ENCODE results near the gene BTBD9. TPM values are rescaled to one million over a fixed set of nuclear protein-coding genes. Genes with fewer than 3 reads are reported as not detected.

Gene BTBD9
- total RNA-seq, 2 donors from 2014 or later, result 19.0 to 33.2 TPM

- ATAC-seq (no peak), DNase-seq (no peak)
- intact Hi-C loops (cut with DNase I), result no loop called here
These were observed 336.9 kb downstream of the BTBD9 start for GRCh38 chr6:38302838-38303237.

DNA sequence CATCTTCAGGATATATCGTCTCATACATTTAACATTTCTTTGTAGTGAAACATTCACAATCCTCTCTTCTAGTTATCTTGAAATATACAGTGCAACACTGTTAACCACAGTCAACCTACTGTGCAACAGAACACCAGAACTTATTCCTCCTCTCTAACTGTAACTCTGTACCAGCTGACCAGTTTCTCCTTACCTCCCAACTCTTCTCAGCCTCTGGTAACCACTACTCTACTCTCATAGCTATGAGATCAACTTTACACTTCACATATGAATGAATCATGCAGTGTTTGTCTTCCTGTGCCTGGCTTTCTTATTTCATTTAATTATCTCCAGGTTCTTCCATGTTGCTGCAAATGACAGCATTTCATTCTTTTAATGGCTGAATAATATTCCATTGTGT is 337.6 kb downstream of the BTBD9 start:
- DNase-seq (no peak), ATAC-seq (no peak)
- intact Hi-C loops (cut with DNase I), result no loop called here

- peak in 1 of 2 donors; percentile 39 for ATAC-seq
- intact Hi-C loops (cut with DNase I), result no loop called here
- DNase-seq, result no peak
These were observed 349.5 kb downstream of the BTBD9 start for GRCh38 chr6:38290133-38290799.

DNA sequence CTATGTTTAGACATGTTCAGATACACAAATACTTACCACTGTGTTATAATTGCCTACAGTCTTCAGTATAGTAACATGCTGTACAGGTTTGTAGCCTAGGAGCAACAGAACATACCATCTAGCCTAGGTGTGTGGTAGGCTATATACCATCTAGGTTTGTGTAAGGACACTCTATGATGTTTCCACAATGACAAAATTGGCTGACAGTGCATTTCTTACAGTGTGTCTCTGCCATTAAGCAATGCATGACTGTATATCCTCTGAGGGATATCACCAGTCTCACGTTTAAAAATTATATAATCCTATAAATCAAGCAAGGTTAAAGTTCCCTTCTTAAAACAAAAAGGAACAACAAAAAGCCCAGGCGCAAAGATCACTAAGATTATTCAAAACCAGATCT is 352.2 kb downstream of the BTBD9 start:
- intact Hi-C loops (cut with DNase I), result no loop called here
- ATAC-seq, result no peak
- no peak for DNase-seq

DNA sequence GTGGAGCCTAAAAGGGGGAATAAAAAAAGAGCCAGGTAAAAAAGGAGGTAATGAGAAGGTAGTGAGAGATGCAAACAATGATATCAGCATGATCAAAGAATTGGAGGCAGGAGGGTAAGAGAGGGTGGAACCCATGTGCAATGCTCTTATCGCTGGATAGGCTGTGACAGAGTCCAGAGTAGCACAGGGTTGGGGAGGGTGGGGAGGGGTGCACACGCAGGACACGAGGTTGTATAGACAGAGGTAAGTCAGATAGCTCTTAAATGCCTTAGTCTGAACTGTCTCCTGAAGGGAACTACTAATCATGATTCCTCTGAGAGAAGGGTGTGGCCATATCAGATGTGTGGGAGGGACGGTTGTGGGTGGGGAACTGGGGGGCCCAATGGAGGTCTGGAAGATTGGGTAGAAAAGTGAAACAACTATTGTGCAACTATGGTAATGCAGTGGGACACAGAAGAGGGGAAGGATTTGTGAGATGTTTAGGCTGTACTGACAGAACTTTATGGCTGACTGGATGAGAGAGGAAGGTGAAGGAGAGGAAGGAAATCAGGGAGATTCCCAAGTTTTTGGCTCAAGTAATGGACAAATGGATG is 354.8 kb downstream of the BTBD9 start:
- ATAC-seq (no peak), DNase-seq (no peak)
- intact Hi-C loops (cut with DNase I), result no loop called here

- DNase-seq, result no peak
- ATAC-seq, result no peak
- intact Hi-C loops (cut with DNase I), result no loop called here
These were observed 355.9 kb downstream of the BTBD9 start for GRCh38 chr6:38283734-38284362.

DNA sequence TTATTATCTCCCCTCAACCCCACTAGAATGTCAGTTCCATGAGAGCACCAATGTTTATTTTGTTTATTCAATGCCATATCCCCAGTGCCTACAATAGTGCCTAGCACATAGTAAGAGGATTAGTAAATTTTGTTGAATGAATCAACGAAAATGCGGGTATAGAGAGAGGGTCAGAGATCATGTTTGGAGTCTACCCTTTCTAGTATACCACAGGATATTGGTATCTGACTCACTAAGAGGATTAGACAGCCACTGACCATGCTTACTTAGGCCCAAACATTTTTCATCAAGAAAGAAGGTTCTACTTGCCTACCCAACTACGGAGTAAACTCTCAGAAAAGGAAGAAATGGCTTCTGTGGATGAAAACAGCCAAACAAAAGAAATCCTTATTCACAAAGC is 356.8 kb downstream of the BTBD9 start:
- DNase-seq (no peak), ATAC-seq (no peak)
- intact Hi-C loops (cut with DNase I), result no loop called here

GRCh38 chr6:38281126-38281525 is 358.6 kb downstream of the BTBD9 start:
- DNase-seq (no peak), ATAC-seq (no peak)
- intact Hi-C loops (cut with DNase I), result no loop called here

DNA sequence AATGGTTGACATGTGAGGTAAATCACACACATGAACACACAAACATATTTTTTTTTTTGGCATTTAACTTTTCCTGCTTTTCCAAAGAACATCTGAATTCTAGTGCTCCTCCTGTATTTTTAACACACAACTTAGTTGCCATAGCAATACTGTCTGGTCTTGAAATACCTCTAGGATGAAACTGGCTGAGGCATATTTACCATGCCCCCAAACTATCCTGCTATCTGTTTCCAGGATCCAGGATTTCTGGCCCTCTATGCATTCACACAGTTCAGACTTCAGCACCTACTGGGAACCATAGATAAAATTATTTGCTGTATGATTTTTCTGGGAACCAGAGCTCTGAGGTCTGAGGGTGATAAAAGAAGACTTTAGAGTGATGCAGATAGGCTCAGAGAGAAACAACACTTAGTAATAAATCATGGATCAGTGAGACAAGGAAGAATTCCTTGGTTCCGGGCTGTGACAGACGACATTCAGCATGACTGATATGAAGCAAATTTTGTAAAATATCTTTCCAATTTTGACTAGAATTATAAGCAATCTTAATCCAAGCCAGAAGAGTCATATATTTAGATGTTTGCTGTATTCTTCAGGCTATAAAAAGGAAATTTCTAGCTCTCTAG is 359.7 kb downstream of the BTBD9 start:
- intact Hi-C loops (cut with DNase I), result no loop called here
- ATAC-seq (peak in 1 of 2 donors; percentile 49), DNase-seq (no peak)

- no peak for ATAC-seq
- intact Hi-C loops (cut with DNase I), result no loop called here
- no peak for DNase-seq
These were observed 360.3 kb downstream of the BTBD9 start for GRCh38 chr6:38279423-38279822.

GRCh38 chr6:38273325-38273724 is 366.4 kb downstream of the BTBD9 start:
- ATAC-seq (no peak), DNase-seq (no peak)
- intact Hi-C loops (cut with DNase I), result no loop called here

DNA sequence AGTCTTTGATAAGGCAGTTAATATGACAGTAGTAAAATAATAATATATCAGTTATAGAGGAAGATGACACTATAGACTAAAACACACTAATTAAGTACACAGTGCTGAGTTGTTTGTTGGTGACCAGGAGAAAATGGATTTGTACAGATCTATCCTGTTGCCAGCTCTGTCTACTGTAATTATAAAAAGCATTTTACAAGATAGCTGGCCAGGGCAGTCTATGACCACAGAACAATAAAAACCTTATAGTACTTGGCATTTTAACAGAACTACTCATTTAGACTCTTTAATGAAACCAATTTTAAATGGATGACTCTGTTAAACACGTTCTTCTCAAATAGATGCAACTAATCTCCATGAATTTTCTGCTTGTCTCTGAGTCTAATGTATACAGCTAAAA is 367.5 kb downstream of the BTBD9 start:
- intact Hi-C loops (cut with DNase I), result no loop called here
- no peak for ATAC-seq
- no peak for DNase-seq

DNA sequence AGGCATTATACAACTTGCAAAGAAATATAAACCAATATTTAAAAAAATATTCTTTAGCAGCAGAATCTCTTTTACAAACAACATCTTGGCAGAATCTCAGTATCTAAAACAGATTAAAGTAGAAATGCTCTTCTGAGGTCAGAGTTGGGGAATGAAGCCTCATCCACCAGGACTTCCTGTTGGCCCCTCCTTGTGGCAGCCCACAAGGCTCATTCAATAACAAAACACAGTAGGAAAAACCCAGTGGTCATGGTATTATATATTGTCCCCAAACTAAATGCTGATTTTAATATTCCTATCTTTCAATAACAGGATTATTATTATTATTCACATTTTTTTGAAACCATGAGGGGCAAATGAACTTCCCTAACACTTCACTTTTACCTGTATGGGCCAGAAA is 368.6 kb downstream of the BTBD9 start:
- no peak for ATAC-seq
- intact Hi-C loops (cut with DNase I), result no loop called here
- no peak for DNase-seq

GRCh38 chr6:38270367-38270766 is 369.4 kb downstream of the BTBD9 start:
- no peak for ATAC-seq
- intact Hi-C loops (cut with DNase I), result no loop called here
- DNase-seq, result no peak

GRCh38 chr6:38269461-38270172 is 370.1 kb downstream of the BTBD9 start:
- intact Hi-C loops (cut with DNase I), result no loop called here
- no peak for DNase-seq
- no peak for ATAC-seq

- ATAC-seq, result no peak
These were observed 371.4 kb downstream of the BTBD9 start for GRCh38 chr6:38268342-38268741.

GRCh38 chr6:38266921-38267354 is 372.8 kb downstream of the BTBD9 start:
- intact Hi-C loops (cut with DNase I), result no loop called here
- no peak for ATAC-seq

More at GRCh38 chr6:38268342-38268741, 371.4 kb downstream of the BTBD9 start:
- no peak for DNase-seq
- intact Hi-C loops (cut with DNase I), result no loop called here

GRCh38 chr6:38264605-38265004 is 375.1 kb downstream of the BTBD9 start:
- intact Hi-C loops (cut with DNase I), result no loop called here
- no peak for DNase-seq
- no peak for ATAC-seq

More at GRCh38 chr6:38266921-38267354, 372.8 kb downstream of the BTBD9 start:
- DNase-seq, result no peak

GRCh38 chr6:38262609-38263008 is 377.1 kb downstream of the BTBD9 start:
- intact Hi-C loops (cut with DNase I), result no loop called here
- DNase-seq, result no peak
- ATAC-seq, result no peak

- no peak for DNase-seq
- peak; percentile 91 to 92 for ATAC-seq
- intact Hi-C loops (cut with DNase I), result no loop called here
These were observed 377.7 kb downstream of the BTBD9 start for GRCh38 chr6:38262026-38262425.
